ENCODE measurements around the gene MRGPRE. TPM values are rescaled to one million over a fixed set of nuclear protein-coding genes. Genes with fewer than 3 reads are reported as not detected.

MRGPRE gene
- total and polyA plus RNA-seq, 9 donors, result not detected

GRCh38 chr11:3222003-3222855 is 10.0 kb downstream of the MRGPRE start:
- Histone ChIP-seq H3K4me1 (ENCODE audit: insufficient read depth) (no peaks in the 10 kb centered on the region), H3K27ac (no peak overlapping the region), H3K4me3 (no peak overlapping the region), H3K27me3 (no peaks in the 10 kb centered on the region), H3K9me3 (no peaks in the 10 kb centered on the region), H3K36me3 (no peaks in the 10 kb centered on the region)
- intact Hi-C loops (cut with DNase I), result no loop called here
- WGBS, 3 donors, result 80 to 87% (median 83%) methylated on average over 37 of the region's 37 CpGs
- TF ChIP-seq EP300 (IDR thresholded peaks at IDR 0.05), result no peak
- TF ChIP-seq POLR2A (IDR thresholded peaks at IDR 0.05), result no peak
- TF ChIP-seq CTCF (IDR thresholded peaks at IDR 0.05), result no peak
- peak in 3 of 5 donors; percentile 7 to 28 (median 9) for DNase-seq

GRCh38 chr11:3221408-3222002 is 10.7 kb downstream of the MRGPRE start:
- Histone ChIP-seq H3K4me1 (ENCODE audit: insufficient read depth) (no peaks in the 10 kb centered on the region), H3K9me3 (no peaks in the 10 kb centered on the region), H3K36me3 (no peaks in the 10 kb centered on the region), H3K4me3 (no peak overlapping the region), H3K27ac (no peak overlapping the region), H3K27me3 (no peaks in the 10 kb centered on the region)
- TF ChIP-seq CTCF (IDR thresholded peaks at IDR 0.05) (no peak), POLR2A (IDR thresholded peaks at IDR 0.05) (no peak), EP300 (IDR thresholded peaks at IDR 0.05) (no peak)
- 23 to 30% (median 26%) methylated on average over 27 of the region's 27 CpGs for WGBS, 3 donors
- intact Hi-C loops (cut with DNase I), result no loop called here
- DNase-seq, result peak in 2 of 5 donors; percentile 3 to 8

- no peaks in the 10 kb centered on the region for H3K27me3 ChIP-seq
- 53 to 62% (median 53%) methylated on average over 21 of the region's 21 CpGs for WGBS, 3 donors
- H3K4me3 ChIP-seq, result no peak overlapping the region
Observed at GRCh38 chr11:3220521-3221407, 11.5 kb downstream of the MRGPRE start.

More at GRCh38 chr11:3220521-3221407, 11.5 kb downstream of the MRGPRE start:
- DNase-seq, result peak in 3 of 5 donors; percentile 3 to 13 (median 5)
- Histone ChIP-seq H3K4me1 (ENCODE audit: insufficient read depth) (no peaks in the 10 kb centered on the region), H3K9me3 (no peaks in the 10 kb centered on the region), H3K36me3 (no peaks in the 10 kb centered on the region), H3K27ac (no peak overlapping the region)
- TF ChIP-seq POLR2A (IDR thresholded peaks at IDR 0.05), result no peak
- no peak for TF ChIP-seq EP300 (IDR thresholded peaks at IDR 0.05)
- TF ChIP-seq CTCF (IDR thresholded peaks at IDR 0.05), result no peak
- intact Hi-C loops (cut with DNase I), result no loop called here
